BJ (cell line): Measurements from ENCODE around the gene PHF20. TPM values are rescaled to one million over a fixed set of nuclear protein-coding genes. Genes with fewer than 3 reads are reported as not detected.

Experiments
- CTCF ChIA-PET: fragments of 350-600 bp; formaldehyde crosslinking; extraction: SDS; loops from one replicate; lab custom pipeline; 2021; ENCODE audit warnings: antibody characterized with exemption, inconsistent platforms; lab: Yijun Ruan, JAX
- POLR2A ChIA-PET: fragments of 300-600 bp; sonication (Branson Sonifier 250); formaldehyde crosslinking; extraction: SDS; loops from one replicate; lab custom pipeline; 2021; ENCODE audit warnings: antibody characterized with exemption; lab: Charles Lee
- DNase-seq: peaks from one replicate; pipeline ENCODE4 v3.0.0-alpha.2; 2011; ENCODE audit warnings: low read depth
- H3K27me3 ChIP-seq: 2 replicates; pipeline ENCODE4 v1.6.0; 2011; ENCODE audit warnings: low read length; ENCODE audit not compliant: control insufficient read depth, insufficient read depth
- H3K36me3 ChIP-seq: 2 replicates; pipeline ENCODE4 v1.5.1; 2011; ENCODE audit warnings: low read length; ENCODE audit not compliant: control insufficient read depth, insufficient read depth
- H3K4me3 ChIP-seq: 2 replicates; pipeline ENCODE4 v1.5.1; 2011; ENCODE audit warnings: low read depth, mild to moderate bottlenecking, control low read depth, low read length
- CTCF ChIP-seq: IDR thresholded peaks from 2 replicates; pipeline ENCODE4 v1.5.1; 2011; ENCODE audit warnings: low read depth, mild to moderate bottlenecking, control low read depth, inconsistent platforms, low read length, moderate library complexity; ENCODE audit not compliant: insufficient read depth
- polyA plus RNA-seq: library from polyadenylated mRNA; depleted of rRNA; stranded (reverse); fragments of >200 nt; gene quantifications from 2 replicates; pipeline ENCODE4 v1.2.3, GENCODE V29; 2011

Gene PHF20
- polyA plus RNA-seq, 1 experiment: 24.9 TPM

DNA sequence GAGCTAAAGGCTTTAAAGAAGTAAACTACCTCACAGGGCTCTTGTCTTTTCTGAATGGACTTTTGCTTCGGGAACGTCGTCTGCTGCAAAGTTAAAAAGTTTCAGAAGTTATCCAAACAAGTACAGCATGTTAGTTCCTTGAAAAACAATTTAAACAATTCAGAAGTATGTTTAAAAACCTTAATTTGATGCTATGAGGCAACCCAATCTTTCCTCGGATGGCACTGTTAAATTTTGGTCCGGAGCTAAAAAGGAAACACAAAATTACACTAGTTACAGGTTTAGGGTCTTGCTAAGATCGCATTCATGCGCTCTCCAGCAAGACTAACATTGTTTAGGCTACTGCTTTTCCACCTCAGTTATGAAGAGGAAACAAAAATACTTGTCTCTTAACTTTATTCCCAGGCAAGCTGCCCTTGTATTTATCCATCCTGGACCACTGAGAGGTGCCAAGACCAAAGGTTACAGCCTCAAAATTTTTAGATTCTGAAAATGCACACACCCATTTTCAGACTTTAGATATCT is 42.5 kb upstream of the PHF20 start:
- Histone ChIP-seq H3K36me3 (peaks cover 23% of the 10 kb centered on the region), H3K27me3 (no peaks in the 10 kb centered on the region), H3K4me3 (no peak overlapping the region)
- ChIA-PET POLR2A (interaction anchor here (1.3 kb wide), 1 partner anchor 13 kb away, joined by 4 read pairs; the partner anchor contains the start of gene RBM39), CTCF (interaction anchor here (1.2 to 3.6 kb wide), 2 partner anchors 10 to 12 kb away, joined by 3 to 10 read pairs; no protein-coding TSS in a partner anchor)
- TF ChIP-seq CTCF: no peak
- DNase-seq: no peak

GRCh38 chr20:35729836-35730582 is 41.8 kb upstream of the PHF20 start:
- ChIA-PET POLR2A (interaction anchor here (1.1 kb wide), 1 partner anchor 223 kb away, joined by 5 read pairs; no protein-coding TSS in a partner anchor), CTCF (interaction anchor here (0.8 to 3.6 kb wide), 3 partner anchors 8 to 10 kb away, joined by 3 to 10 read pairs (median 4); no protein-coding TSS in a partner anchor)
- no peaks in the 10 kb centered on the region for H3K27me3 ChIP-seq
- peaks cover 23% of the 10 kb centered on the region for H3K36me3 ChIP-seq
- DNase-seq: no peak
- H3K4me3 ChIP-seq: no peak overlapping the region
- no peak for TF ChIP-seq CTCF

GRCh38 chr20:35730583-35731468 is 41.0 kb upstream of the PHF20 start:
- DNase-seq: no peak
- peaks cover 19% of the 10 kb centered on the region for H3K36me3 ChIP-seq
- ChIA-PET POLR2A (interaction anchor here (1.1 kb wide), 1 partner anchor 222 kb away, joined by 5 read pairs; no protein-coding TSS in a partner anchor), CTCF (interaction anchor here (0.8 to 1.2 kb wide), 2 partner anchors 9 to 11 kb away, joined by 3 to 4 read pairs; no protein-coding TSS in a partner anchor)
- H3K27me3 ChIP-seq: no peaks in the 10 kb centered on the region
- H3K4me3 ChIP-seq: no peak overlapping the region
- TF ChIP-seq CTCF: no peak

DNA sequence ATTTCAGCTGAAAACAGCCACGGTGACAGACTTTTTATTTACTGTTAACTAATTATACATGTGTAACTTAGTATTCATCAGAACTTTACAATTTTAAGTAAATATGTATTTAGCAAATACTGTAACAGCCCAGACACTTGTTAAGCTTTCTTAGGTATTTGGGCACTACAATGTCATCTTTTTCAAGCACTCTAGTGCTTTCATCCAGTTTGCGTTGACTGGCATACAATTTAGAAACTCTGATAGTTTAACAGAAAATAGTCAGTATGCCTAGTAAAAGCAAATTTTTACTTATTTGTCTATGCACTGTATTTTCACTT is 40.4 kb upstream of the PHF20 start:
- no peak for DNase-seq
- ChIA-PET POLR2A (interaction anchor here (1.1 kb wide), 1 partner anchor 222 kb away, joined by 5 read pairs; no protein-coding TSS in a partner anchor), CTCF (no interaction called here)
- Histone ChIP-seq H3K4me3 (no peak overlapping the region), H3K27me3 (no peaks in the 10 kb centered on the region), H3K36me3 (peaks cover 19% of the 10 kb centered on the region)
- no peak for TF ChIP-seq CTCF
